IPS-18c (cell line): ENCODE data around the gene DPYSL4.
A peak's percentile ranks its signal among the peaks of the same experiment; 100 is the strongest.

ENCODE experiments used
- H3K4me3 ChIP-seq: 2 replicates; pipeline ENCODE4 v1.7.0; 2013; ENCODE audit warnings: low read depth, mild to moderate bottlenecking, low read length, moderate library complexity; ENCODE audit not compliant: insufficient read depth
- H3K9me3 ChIP-seq: one replicate; pipeline ENCODE4 v1.6.1; 2013; ENCODE audit warnings: mild to moderate bottlenecking, low read length, moderate library complexity; ENCODE audit not compliant: control insufficient read depth, insufficient read depth

DPYSL4 gene

DNA sequence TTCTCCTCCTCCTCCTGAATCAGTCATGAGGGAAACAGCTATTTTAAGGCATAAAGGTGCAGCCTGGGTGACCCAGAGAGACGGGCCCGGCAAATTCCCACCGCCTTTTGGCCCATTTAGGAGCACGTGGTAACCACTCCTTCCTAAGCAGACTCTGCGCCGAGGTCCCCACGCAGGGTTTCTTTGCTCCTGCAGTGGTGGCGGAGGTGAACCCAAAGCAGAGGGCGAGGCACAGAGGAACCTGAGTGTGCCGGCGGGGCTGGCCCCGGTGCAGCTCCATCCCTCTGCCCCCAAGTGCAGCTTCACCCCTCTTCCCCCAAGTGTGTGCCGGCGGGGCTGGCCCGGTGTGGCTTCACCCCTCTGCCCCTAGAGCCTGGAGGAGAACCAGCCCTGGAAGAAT is 50.6 kb downstream of the DPYSL4 start:
- Histone ChIP-seq H3K4me3 (no peak overlapping the region), H3K9me3 (no peaks in the 10 kb centered on the region)

- H3K4me3 ChIP-seq = no peak overlapping the region
- H3K9me3 ChIP-seq = no peaks in the 10 kb centered on the region
Observed at GRCh38 chr10:132237871-132238270, 51.1 kb downstream of the DPYSL4 start.

GRCh38 chr10:132238371-132239125 is 51.8 kb downstream of the DPYSL4 start:
- Histone ChIP-seq H3K9me3 (no peaks in the 10 kb centered on the region), H3K4me3 (no peak overlapping the region)

DNA sequence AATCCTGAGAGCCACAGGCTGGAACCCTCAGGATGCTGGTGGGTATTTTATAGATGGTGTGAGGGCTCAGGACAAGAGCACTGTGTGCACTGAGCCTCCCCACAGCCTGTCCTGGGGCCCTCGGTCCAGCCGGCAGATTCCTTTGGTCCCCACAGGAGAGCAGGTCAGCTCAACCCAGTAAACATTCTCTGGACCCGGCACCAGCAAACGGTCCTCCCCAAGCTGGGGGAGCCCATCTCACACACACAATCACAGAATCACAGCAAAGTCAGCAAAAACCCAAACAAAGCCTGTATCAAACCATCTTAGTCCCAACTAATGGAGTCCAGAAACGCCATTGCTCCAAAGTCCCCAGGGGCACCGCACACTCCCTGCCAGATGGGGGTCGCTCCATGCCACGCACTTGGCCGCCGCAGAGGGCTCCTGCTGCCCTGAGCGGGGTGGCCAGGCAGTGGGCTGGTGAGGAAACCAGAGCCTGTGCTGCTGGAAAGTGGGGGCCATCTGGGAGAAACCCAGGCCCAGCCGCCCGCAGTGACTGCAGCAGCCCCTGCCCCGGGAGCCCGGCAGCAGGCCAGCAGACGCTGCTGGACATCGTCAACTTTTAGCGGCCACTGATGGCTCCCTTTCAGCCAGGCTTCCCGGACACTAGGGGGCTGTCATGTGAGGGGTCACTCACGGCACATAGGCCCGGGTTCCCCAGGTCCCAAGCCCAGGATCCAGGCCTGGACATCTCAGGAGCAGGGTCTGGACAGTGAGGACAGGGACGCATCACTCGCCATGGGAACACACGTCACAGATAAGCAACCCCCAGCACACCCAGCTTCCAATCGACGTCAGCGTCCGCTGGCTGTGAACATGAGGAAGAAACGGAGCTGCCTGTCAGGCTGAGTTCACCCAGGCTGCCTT is 52.6 kb downstream of the DPYSL4 start:
- Histone ChIP-seq H3K9me3 (no peaks in the 10 kb centered on the region), H3K4me3 (no peak overlapping the region)

DNA sequence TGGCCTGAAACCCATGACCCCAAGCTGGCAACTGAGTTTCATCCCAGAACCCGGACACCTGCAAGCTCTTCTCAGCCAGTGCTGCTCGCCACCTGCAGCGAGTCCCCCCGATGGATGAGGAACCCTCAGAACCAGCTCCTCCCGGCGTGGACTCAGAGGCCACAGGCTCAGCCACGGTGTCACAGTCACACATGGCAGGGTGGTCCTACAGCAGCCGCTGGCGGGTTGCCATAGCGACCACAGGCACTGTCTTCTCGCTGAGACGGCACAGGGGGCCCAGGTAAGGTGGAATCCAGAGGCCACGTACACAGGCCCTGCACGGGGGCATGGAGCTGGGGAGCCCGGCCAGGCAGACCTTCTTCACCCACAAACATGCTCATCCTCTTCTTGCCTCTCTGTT is 53.4 kb downstream of the DPYSL4 start:
- Histone ChIP-seq H3K4me3 (no peak overlapping the region), H3K9me3 (no peaks in the 10 kb centered on the region)

DNA sequence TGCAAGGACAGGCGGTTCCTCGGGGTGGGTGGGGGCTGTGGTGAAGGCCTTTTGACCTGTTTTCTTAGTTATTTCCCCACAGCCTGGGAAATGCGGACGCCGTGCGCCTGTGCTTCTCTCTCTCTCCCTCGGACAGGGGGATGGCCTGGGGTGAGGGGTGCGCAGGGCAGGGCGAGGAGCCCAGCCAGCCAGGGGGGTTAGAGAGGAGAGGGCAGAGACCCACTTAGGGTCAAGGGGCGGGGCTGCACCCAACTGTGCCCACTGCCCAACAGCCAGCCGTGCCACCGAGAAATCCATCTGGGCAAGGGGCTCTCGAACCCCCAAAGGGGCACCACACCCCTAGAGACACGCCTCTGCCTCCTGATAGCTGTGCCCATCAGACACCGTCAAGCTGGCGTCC is 53.8 kb downstream of the DPYSL4 start:
- no peak overlapping the region for H3K4me3 ChIP-seq
- H3K9me3 ChIP-seq = no peaks in the 10 kb centered on the region

DNA sequence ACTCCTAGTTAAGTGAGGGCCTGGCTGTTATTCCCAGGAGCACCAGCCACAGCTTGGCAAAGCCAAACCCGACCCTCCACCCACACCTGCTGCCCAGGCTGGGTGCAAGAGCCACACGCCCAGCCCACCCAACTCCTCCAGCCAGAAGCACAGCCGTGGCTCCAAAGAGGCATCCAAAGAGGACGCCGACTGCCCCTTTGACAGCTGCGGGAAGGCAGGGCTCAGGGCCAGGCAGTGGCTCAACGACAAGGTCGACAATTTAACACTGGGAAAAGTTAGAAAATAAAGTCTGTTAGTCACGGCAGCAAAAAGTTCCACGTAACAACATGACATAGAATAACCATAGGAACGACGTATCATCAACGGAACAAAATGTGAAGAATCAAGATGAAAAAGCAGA is 54.3 kb downstream of the DPYSL4 start:
- Histone ChIP-seq H3K4me3 (no peak overlapping the region), H3K9me3 (no peaks in the 10 kb centered on the region)

DNA sequence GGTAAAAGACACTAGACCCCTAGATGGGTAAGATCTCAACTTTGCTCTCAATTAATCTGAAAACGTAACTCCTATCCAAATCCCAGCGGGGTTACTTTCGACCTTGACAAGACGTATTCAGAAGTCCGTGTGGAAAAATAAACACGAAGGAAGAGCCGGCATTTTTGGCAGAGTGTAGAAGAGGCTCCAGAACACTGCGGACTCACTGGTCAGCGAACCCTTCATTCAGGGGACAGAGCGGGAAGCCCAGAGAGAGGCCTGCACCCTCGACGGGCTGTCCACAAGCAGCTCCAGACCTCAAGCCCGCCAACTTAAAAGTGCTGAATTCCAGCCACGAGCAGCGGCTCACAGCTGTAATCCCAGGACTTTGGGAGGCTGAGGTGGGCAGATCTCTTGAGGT is 54.7 kb downstream of the DPYSL4 start:
- Histone ChIP-seq H3K4me3 (no peak overlapping the region), H3K9me3 (no peaks in the 10 kb centered on the region)

- Histone ChIP-seq H3K9me3 (no peaks in the 10 kb centered on the region), H3K4me3 (no peak overlapping the region)
Observed at GRCh38 chr10:132242103-132242840, 55.5 kb downstream of the DPYSL4 start.

DNA sequence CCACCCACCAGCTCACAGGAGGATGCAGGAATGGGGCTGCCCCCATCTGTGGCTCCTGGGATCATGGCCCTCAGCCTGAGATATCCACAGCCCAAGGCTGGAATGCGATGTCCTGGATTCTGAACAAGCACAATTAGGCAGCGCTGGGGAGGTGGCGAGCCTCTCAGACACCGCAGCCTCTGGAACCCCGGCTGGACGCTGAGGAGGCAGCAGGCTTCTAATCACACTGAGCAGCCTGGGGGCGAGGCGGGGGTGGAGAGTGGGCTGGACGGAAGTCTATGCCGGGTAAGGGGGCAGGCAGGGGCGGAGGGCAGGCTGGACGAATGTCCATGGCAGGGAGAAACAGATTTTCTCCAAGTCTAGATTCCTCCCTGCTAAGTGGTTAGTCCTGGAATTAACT is 56.4 kb downstream of the DPYSL4 start:
- H3K4me3 ChIP-seq = no peak overlapping the region
- H3K9me3 ChIP-seq = no peaks in the 10 kb centered on the region

DNA sequence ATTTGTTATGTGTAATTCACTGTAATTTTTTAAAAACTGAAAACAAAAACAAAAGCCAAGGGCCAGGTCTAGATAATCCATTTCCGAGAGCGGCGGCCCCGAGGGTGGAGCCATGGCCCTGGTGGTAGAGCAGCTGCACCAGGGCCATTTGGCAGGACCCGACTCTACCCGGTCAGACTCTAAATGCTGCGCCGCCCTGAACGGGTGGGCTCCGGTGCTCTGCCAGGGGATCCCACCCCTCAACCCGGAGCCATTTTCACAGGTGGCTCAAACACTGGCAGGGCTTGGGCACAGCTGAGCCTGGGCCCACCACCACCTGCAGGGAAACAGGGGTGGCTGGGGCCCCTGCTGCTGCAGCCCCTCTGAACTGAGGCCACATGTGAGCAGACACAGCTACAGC is 56.9 kb downstream of the DPYSL4 start:
- no peaks in the 10 kb centered on the region for H3K9me3 ChIP-seq
- H3K4me3 ChIP-seq = no peak overlapping the region

GRCh38 chr10:132245056-132245455 is 58.3 kb downstream of the DPYSL4 start:
- Histone ChIP-seq H3K4me3 (no peak overlapping the region), H3K9me3 (no peaks in the 10 kb centered on the region)

DNA sequence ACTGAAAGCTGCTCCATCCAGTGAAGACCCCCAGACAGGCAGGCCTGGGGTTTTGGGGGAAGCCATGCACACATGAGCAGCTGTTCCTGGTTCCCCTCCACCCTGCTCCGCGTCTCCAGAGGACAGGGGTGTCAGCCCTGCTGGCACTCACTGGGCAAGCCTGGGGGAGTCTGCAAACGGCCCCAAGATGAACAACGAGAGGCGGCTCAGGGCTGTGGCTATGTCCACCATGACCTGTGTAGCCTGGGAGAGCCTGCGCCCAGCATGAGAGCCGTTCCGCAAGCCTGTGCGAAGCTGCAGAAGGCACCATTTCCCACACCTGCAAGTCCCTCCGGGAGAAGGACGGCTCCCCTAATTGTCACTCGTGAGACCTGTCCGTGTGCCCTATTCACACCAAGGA is 59.5 kb downstream of the DPYSL4 start:
- Histone ChIP-seq H3K4me3 (no peak overlapping the region), H3K9me3 (no peaks in the 10 kb centered on the region)

DNA sequence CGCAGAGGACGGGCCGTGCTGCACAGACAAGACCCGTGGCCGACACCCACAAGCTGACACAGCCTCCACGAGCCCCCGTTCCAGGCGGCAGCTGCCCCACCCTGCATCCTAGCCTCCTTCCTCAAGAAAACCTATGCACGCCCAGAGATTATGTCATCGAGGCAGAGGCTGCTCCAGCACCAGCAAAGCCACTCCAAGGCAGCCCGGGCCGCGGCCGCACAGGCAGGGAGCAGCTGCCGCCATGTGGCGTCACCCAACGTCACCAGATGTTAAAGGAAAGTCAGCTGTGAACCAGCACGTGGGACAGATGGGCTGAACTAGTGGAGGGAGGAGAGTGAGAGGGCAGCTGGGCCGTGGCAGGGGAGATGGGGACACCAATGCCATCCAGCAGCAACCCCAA is 61.2 kb downstream of the DPYSL4 start:
- no peak overlapping the region for H3K4me3 ChIP-seq
- H3K9me3 ChIP-seq = no peaks in the 10 kb centered on the region

- Histone ChIP-seq H3K4me3 (peak overlapping the region; percentile 38), H3K9me3 (no peaks in the 10 kb centered on the region)
Observed at GRCh38 chr10:132248455-132249225, 61.9 kb downstream of the DPYSL4 start.

GRCh38 chr10:132249226-132249724 is 62.5 kb downstream of the DPYSL4 start:
- Histone ChIP-seq H3K9me3 (no peaks in the 10 kb centered on the region), H3K4me3 (no peak overlapping the region)

DNA sequence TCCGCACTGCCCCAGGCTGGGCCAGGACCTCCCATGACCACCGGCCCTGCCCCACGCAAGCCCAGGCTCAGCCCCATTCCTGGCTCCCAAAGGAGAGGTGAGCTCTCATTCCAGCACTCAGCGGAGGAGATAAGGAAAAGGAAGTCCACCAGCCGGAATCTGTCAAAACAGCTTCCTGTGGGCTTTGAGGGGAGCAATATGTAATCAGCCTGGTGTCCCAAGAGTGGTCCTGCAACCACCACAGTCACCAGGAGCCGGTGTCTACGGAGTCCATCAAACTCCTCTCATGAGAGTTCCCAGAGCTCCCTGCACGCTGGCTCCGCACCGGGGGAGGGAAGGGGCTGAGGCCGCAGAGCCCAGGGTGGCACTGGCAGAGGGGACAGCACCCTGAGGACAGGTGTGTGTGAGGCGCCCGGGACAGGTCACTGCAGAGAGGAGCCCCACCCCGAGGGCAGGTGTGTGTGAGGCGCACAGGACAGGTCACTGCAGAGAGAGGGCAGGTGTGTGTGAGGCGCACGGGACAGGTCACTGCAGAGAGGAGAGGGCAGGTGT is 63.2 kb downstream of the DPYSL4 start:
- no peaks in the 10 kb centered on the region for H3K9me3 ChIP-seq

More for the DNA sequence above, 63.2 kb downstream of the DPYSL4 start:
- H3K4me3 ChIP-seq = no peak overlapping the region
